ENCODE data around the gene SLC44A5.

DNA sequence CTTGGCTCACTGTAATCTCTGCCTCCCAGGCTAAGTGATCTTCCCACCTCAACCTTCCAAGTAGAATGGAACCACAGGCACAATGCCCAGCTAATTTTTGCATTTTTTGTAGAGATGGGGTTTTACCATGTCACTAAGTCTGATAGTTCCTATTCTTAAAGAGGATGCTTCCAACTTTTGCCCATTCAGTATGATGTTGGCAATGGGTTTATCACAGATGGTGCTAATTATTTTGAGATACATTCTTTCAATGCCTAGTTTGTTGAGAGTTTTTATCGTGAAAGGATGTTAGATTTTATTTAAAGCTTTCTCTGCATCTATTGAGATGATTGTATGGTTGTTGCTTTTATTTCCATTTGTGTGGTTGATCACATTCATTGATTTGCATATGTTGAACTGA is 103.9 kb downstream of the SLC44A5 start:
- TF ChIP-seq, protein P1, sequence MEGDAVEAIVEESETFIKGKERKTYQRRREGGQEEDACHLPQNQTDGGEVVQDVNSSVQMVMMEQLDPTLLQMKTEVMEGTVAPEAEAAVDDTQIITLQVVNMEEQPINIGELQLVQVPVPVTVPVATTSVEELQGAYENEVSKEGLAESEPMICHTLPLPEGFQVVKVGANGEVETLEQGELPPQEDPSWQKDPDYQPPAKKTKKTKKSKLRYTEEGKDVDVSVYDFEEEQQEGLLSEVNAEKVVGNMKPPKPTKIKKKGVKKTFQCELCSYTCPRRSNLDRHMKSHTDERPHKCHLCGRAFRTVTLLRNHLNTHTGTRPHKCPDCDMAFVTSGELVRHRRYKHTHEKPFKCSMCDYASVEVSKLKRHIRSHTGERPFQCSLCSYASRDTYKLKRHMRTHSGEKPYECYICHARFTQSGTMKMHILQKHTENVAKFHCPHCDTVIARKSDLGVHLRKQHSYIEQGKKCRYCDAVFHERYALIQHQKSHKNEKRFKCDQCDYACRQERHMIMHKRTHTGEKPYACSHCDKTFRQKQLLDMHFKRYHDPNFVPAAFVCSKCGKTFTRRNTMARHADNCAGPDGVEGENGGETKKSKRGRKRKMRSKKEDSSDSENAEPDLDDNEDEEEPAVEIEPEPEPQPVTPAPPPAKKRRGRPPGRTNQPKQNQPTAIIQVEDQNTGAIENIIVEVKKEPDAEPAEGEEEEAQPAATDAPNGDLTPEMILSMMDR (IDR thresholded peaks at IDR 0.05): no peak
- TF ChIP-seq EZH2 (IDR thresholded peaks at IDR 0.05; ENCODE audit: borderline replicate concordance, insufficient read depth, low read depth, low read length, poor library complexity, severe bottlenecking): no peak
